Neural progenitor cell (in vitro differentiated cells): ENCODE data around the gene PSMB3. TPM values are rescaled to one million over a fixed set of nuclear protein-coding genes. Genes with fewer than 3 reads are reported as not detected.

ENCODE experiments used
- DNase-seq: peaks from one replicate; pipeline ENCODE4 v3.0.0-alpha.2; 2016; ENCODE audit warnings: low spot score
- H2AFZ ChIP-seq: fragments of 200-600 bp; sonication (generic); replicated peaks from 2 replicates; pipeline ENCODE4 v1.6.1; 2016; ENCODE audit warnings: antibody characterized with exemption
- H3F3A ChIP-seq: fragments of 200-600 bp; sonication (generic); 2 replicates; pipeline ENCODE4 v1.6.1; 2016; ENCODE audit warnings: antibody characterized with exemption, low read depth
- H3K27ac ChIP-seq: fragments of 200-600 bp; sonication (generic); 2 replicates; pipeline ENCODE4 v1.5.1; 2016; ENCODE audit warnings: mild to moderate bottlenecking
- H3K27me3 ChIP-seq: fragments of 200-600 bp; sonication (generic); 2 replicates; pipeline ENCODE4 v1.6.1; 2016; ENCODE audit warnings: mild to moderate bottlenecking, moderate library complexity
- H3K36me3 ChIP-seq: fragments of 200-600 bp; sonication (generic); 2 replicates; pipeline ENCODE4 v1.5.1; 2016
- H3K4me1 ChIP-seq: fragments of 200-600 bp; sonication (generic); 2 replicates; pipeline ENCODE4 v1.6.1; 2016; ENCODE audit warnings: mixed run types
- H3K4me2 ChIP-seq: fragments of 200-600 bp; sonication (generic); 2 replicates; pipeline ENCODE4 v1.6.1; 2016
- H3K4me3 ChIP-seq: fragments of 200-600 bp; sonication (generic); 2 replicates; pipeline ENCODE4 v1.5.1; 2016
- H3K79me2 ChIP-seq: fragments of 200-600 bp; sonication (generic); 2 replicates; pipeline ENCODE4 v1.6.1; 2016; ENCODE audit warnings: low read depth
- H3K9ac ChIP-seq: fragments of 200-600 bp; sonication (generic); 2 replicates; pipeline ENCODE4 v1.6.1; 2016
- H3K9me3 ChIP-seq: fragments of 200-600 bp; sonication (generic); 2 replicates; pipeline ENCODE4 v1.5.1; 2016; ENCODE audit warnings: low read depth
- H4K20me1 ChIP-seq: fragments of 200-600 bp; sonication (generic); 2 replicates; pipeline ENCODE4 v1.6.1; 2016; ENCODE audit warnings: low read depth
- H3K27ac Mint-ChIP-seq: 3 replicates; pipeline ENCODE4 v1.8.0; 2021; ENCODE audit warnings: mixed read lengths
- H3K27me3 Mint-ChIP-seq: 2 replicates; pipeline ENCODE4 v1.8.0; 2022; ENCODE audit warnings: low read depth, mild to moderate bottlenecking, inconsistent platforms, moderate library complexity, mixed read lengths; ENCODE audit not compliant: insufficient read depth
- H3K36me3 Mint-ChIP-seq: 3 replicates; pipeline ENCODE4 v1.8.0; 2021; ENCODE audit warnings: mixed read lengths
- H3K4me1 Mint-ChIP-seq: 3 replicates; pipeline ENCODE4 v1.8.0; 2021; ENCODE audit warnings: mixed read lengths
- H3K4me3 Mint-ChIP-seq: 3 replicates; pipeline ENCODE4 v1.8.0; 2021; ENCODE audit warnings: mild to moderate bottlenecking, moderate library complexity, mixed read lengths
- H3K9me3 Mint-ChIP-seq: 3 replicates; pipeline ENCODE4 v1.8.0; 2020; ENCODE audit warnings: mixed read lengths
- CTCF ChIP-seq: fragments of 200-600 bp; sonication (generic); IDR thresholded peaks from 2 replicates; pipeline ENCODE4 v1.5.1; 2017; ENCODE audit warnings: antibody characterized with exemption, mild to moderate bottlenecking
- EZH2 ChIP-seq: fragments of 200-600 bp; sonication (generic); IDR thresholded peaks from 2 replicates; pipeline ENCODE4 v1.6.1; 2017; ENCODE audit warnings: antibody characterized with exemption, mild to moderate bottlenecking, moderate library complexity
- EZH2phosphoT487 ChIP-seq: fragments of 200-600 bp; sonication (generic); IDR thresholded peaks from 2 replicates; pipeline ENCODE4 v1.6.1; 2017; ENCODE audit warnings: antibody characterized with exemption
- total RNA-seq: library from RNA; depleted of rRNA; stranded (reverse); fragments of >200 nt; gene quantifications from 2 replicates; pipeline ENCODE4 v1.2.3, GENCODE V29; 2015; ENCODE audit warnings: low replicate concordance

PSMB3 gene
- total RNA-seq, 1 donor from 2014 or later: 127 TPM

- H3K27ac Mint-ChIP-seq: peak overlapping the region; percentile 36
- H3K27me3 Mint-ChIP-seq: peaks cover 6% of the 10 kb centered on the region
- H3K36me3 Mint-ChIP-seq: peaks cover 32% of the 10 kb centered on the region
- no peak for DNase-seq
- H3K4me3 Mint-ChIP-seq: peak overlapping the region; percentile 97
- Histone ChIP-seq H3K36me3 (peaks cover 3% of the 10 kb centered on the region), H4K20me1 (peaks cover 63% of the 10 kb centered on the region), H3K27me3 (no peaks in the 10 kb centered on the region), H2AFZ (no peak overlapping the region), H3K9ac (peak overlapping the region; percentile 14), H3K9me3 (no peaks in the 10 kb centered on the region), H3K79me2 (peaks cover 69% of the 10 kb centered on the region), H3K27ac (no peak overlapping the region), H3K4me1 (peaks cover 16% of the 10 kb centered on the region), H3K4me2 (peak overlapping the region; percentile 90), H3F3A (peaks cover 27% of the 10 kb centered on the region), H3K4me3 (peak overlapping the region; percentile 87)
- TF ChIP-seq EZH2phosphoT487 (no peak), EZH2 (no peak), CTCF (no peak)
- peaks cover 26% of the 10 kb centered on the region for H3K4me1 Mint-ChIP-seq
- H3K9me3 Mint-ChIP-seq: no peaks in the 10 kb centered on the region
These were observed 44.6 kb downstream of the PSMB3 start for GRCh38 chr17:38797158-38797490.

GRCh38 chr17:38797828-38798227, 45.3 kb downstream of the PSMB3 start:
- Mint-ChIP-seq H3K27me3 (peaks cover 6% of the 10 kb centered on the region), H3K36me3 (peaks cover 36% of the 10 kb centered on the region), H3K9me3 (no peaks in the 10 kb centered on the region), H3K27ac (no peak overlapping the region), H3K4me1 (peaks cover 26% of the 10 kb centered on the region), H3K4me3 (peak overlapping the region; percentile 97)
- H3K79me2 ChIP-seq: peaks cover 64% of the 10 kb centered on the region
- H3F3A ChIP-seq: peaks cover 29% of the 10 kb centered on the region
- H3K4me1 ChIP-seq: peaks cover 16% of the 10 kb centered on the region
- no peak overlapping the region for H3K27ac ChIP-seq
- peaks cover 58% of the 10 kb centered on the region for H4K20me1 ChIP-seq
- H3K9ac ChIP-seq: peak overlapping the region; percentile 14
- H3K27me3 ChIP-seq: no peaks in the 10 kb centered on the region
- H2AFZ ChIP-seq: no peak overlapping the region
- no peaks in the 10 kb centered on the region for H3K9me3 ChIP-seq
- no peak for TF ChIP-seq EZH2
- TF ChIP-seq EZH2phosphoT487: no peak
- no peak for TF ChIP-seq CTCF
- no peak for DNase-seq
- peaks cover 3% of the 10 kb centered on the region for H3K36me3 ChIP-seq
- peak overlapping the region; percentile 90 for H3K4me2 ChIP-seq
- H3K4me3 ChIP-seq: peak overlapping the region; percentile 87

- no peaks in the 10 kb centered on the region for H3K9me3 ChIP-seq
- peak overlapping the region; percentile 74 for H3K9ac ChIP-seq
- peak overlapping the region; percentile 87 for H3K4me3 ChIP-seq
- H3K4me1 ChIP-seq: peaks cover 16% of the 10 kb centered on the region
- H3K4me2 ChIP-seq: peak overlapping the region; percentile 90
- peak overlapping the region; percentile 66 for H2AFZ ChIP-seq
- H3K27me3 ChIP-seq: no peaks in the 10 kb centered on the region
- Mint-ChIP-seq H3K36me3 (peaks cover 37% of the 10 kb centered on the region), H3K4me3 (peak overlapping the region; percentile 97), H3K9me3 (no peaks in the 10 kb centered on the region), H3K4me1 (peaks cover 26% of the 10 kb centered on the region), H3K27me3 (peaks cover 6% of the 10 kb centered on the region), H3K27ac (peak overlapping the region; percentile 95)
- peak overlapping the region; percentile 99 for H3K27ac ChIP-seq
- H3K79me2 ChIP-seq: peaks cover 54% of the 10 kb centered on the region
- TF ChIP-seq EZH2phosphoT487: no peak
- peak; percentile 2 for TF ChIP-seq CTCF
- no peak for TF ChIP-seq EZH2
- H3F3A ChIP-seq: peaks cover 29% of the 10 kb centered on the region
- peaks cover 3% of the 10 kb centered on the region for H3K36me3 ChIP-seq
- H4K20me1 ChIP-seq: peaks cover 49% of the 10 kb centered on the region
- peak; percentile 57 for DNase-seq
These were observed 46.3 kb downstream of the PSMB3 start for GRCh38 chr17:38798614-38799500.
